GM21526 (cell line): ENCODE data around the gene BCL11B.

ENCODE experiments used
- ATAC-seq: cut with Tn5 transposase; IDR thresholded peaks from one replicate; pipeline ENCODE4 v1.9.1; 2021; ENCODE audit warnings: moderate library complexity; ENCODE audit not compliant: unreplicated experiment, low FRiP score

BCL11B gene

GRCh38 chr14:99271951-99272631 lies at the start of gene BCL11B:
Gene BCL11B, minus strand, starts transcription at chr14:99272197. Its CDS starts 979 bp downstream, at chr14:99271218.
- peak; percentile 84 for ATAC-seq

GRCh38 chr14:99321236-99321925 lies 49.4 kb upstream of the BCL11B start:
- no peak for ATAC-seq

- no peak for ATAC-seq
Observed at GRCh38 chr14:99320621-99321235, 48.7 kb upstream of the BCL11B start.

GRCh38 chr14:99320105-99320572 lies 48.1 kb upstream of the BCL11B start:
- ATAC-seq, result no peak

- no peak for ATAC-seq
Observed at GRCh38 chr14:99318959-99319295, 46.9 kb upstream of the BCL11B start.

- no peak for ATAC-seq
Observed at GRCh38 chr14:99318091-99318958, 46.3 kb upstream of the BCL11B start.

GRCh38 chr14:99317231-99318090 lies 45.5 kb upstream of the BCL11B start:
- no peak for ATAC-seq

- ATAC-seq, result no peak
Observed at GRCh38 chr14:99316281-99317163, 44.5 kb upstream of the BCL11B start.

- ATAC-seq, result no peak
Observed at GRCh38 chr14:99315197-99315596, 43.2 kb upstream of the BCL11B start.

GRCh38 chr14:99314623-99315022 lies 42.6 kb upstream of the BCL11B start:
- ATAC-seq, result no peak

- no peak for ATAC-seq
Observed at GRCh38 chr14:99313234-99313633, 41.2 kb upstream of the BCL11B start.

GRCh38 chr14:99312106-99312505 lies 40.1 kb upstream of the BCL11B start:
- no peak for ATAC-seq

- no peak for ATAC-seq
Observed at GRCh38 chr14:99309220-99309766, 37.3 kb upstream of the BCL11B start.

- ATAC-seq, result no peak
Observed at GRCh38 chr14:99304208-99304607, 32.2 kb upstream of the BCL11B start.

GRCh38 chr14:99300190-99300589 lies 28.2 kb upstream of the BCL11B start:
- no peak for ATAC-seq

- no peak for ATAC-seq
Observed at GRCh38 chr14:99296517-99296916, 24.5 kb upstream of the BCL11B start.

- ATAC-seq, result no peak
Observed at GRCh38 chr14:99289394-99290189, 17.6 kb upstream of the BCL11B start.

GRCh38 chr14:99288948-99289347 lies 17.0 kb upstream of the BCL11B start:
- no peak for ATAC-seq
